ENCODE measurements around the gene HSD17B2.
"Not testable (repeated sequence)": the region's sequence is repeated elsewhere in the genome, so short reads cannot be mapped to it uniquely, and the experiment has no call there.

HSD17B2 gene, protein sequence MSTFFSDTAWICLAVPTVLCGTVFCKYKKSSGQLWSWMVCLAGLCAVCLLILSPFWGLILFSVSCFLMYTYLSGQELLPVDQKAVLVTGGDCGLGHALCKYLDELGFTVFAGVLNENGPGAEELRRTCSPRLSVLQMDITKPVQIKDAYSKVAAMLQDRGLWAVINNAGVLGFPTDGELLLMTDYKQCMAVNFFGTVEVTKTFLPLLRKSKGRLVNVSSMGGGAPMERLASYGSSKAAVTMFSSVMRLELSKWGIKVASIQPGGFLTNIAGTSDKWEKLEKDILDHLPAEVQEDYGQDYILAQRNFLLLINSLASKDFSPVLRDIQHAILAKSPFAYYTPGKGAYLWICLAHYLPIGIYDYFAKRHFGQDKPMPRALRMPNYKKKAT

GRCh38 chr16:82034981-82035612 lies at the start of gene HSD17B2:
Gene HSD17B2, plus strand, starts transcription at chr16:82035253. Its CDS starts 172 bp downstream, at chr16:82035425.
- FAIRE-seq = no peak

GRCh38 chr16:81987121-81987520 lies 47.9 kb upstream of the HSD17B2 start:
- no peak for FAIRE-seq

GRCh38 chr16:81987706-81988105 lies 47.3 kb upstream of the HSD17B2 start:
- no peak for FAIRE-seq

GRCh38 chr16:81992859-81993258 lies 42.2 kb upstream of the HSD17B2 start:
- FAIRE-seq = no peak

- no peak for FAIRE-seq
Observed at GRCh38 chr16:81994485-81994884, 40.6 kb upstream of the HSD17B2 start.

DNA sequence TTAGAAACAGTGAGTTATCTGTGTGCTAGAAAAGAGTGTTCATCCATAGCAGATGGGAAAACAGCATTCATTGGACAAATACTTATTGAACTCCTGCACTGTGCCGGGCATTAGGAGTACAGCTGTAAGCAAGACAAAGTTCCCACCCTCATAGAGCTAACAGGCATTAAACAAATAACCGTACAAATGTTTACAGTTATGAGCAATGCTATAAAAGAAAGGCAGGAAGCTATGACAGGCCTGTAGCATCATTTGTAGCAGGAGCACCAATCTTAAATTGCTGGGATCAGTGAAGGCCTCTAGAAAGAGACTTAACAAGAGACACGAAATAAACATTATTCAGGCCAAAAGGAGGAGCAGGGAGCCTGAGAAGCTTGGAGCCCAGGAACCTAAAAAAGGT lies 39.4 kb upstream of the HSD17B2 start:
- no peak for FAIRE-seq

- FAIRE-seq = no peak
Observed at GRCh38 chr16:81996664-81997509, 38.2 kb upstream of the HSD17B2 start.

GRCh38 chr16:81997738-81998137 lies 37.3 kb upstream of the HSD17B2 start:
- FAIRE-seq = no peak

- no peak for FAIRE-seq
Observed at GRCh38 chr16:82002831-82003230, 32.2 kb upstream of the HSD17B2 start.

- no peak for FAIRE-seq
Observed at GRCh38 chr16:82004601-82005000, 30.5 kb upstream of the HSD17B2 start.

DNA sequence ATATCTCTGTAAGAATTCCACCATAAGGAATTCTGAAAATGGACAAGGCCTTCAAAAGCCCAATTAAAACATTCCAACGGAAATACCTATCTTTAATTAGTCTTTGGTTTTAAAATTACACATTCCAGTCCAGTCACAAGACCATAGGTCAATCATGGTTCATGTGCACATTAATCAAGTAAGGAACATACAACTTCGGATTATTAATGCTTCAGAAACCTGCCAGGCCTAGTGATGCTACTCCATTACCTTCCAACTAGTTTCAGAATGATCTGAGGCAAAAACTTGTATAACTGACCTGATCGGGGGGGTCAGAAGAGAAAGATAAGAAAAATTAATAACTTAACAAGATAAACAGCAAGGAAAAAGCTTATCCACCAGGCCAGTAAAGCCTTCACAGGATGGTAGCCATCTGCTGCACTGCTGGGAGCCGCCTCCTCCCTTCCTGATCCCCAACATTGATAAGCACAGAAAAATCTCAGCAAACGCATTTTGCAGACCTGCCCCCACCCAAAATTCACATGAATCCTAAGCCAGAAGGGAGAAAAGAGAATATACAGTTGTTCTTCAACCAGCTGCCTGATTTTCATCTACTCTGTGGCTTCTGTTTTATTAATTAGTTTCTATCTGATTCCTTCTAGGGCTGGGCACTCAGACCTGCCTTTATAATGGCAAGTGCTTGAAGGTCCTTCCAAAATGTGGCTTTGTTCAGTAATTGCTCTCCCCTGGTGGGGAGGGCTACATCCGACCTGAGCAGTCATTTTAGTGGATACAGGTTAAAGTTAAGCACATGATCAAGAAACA lies 29.8 kb upstream of the HSD17B2 start:
- no peak for FAIRE-seq

DNA sequence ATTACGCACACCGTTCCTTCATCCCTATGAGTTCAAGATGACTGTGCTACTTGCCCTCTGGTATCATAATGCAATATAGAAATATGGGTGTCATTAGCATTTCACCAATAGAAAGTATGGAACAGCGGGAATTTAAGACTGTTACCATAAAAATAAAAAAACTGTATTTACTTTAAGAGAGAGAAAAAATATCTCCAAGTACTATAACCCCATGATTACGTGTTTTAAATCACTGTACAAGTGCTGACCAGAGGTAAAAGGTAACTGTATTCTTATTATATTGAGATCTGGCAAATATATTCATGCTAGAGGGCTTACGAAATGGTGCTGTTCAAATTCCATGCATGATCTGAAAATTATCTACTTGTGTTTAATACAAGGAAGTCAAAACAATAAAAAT lies 29.0 kb upstream of the HSD17B2 start:
- FAIRE-seq = no peak

- FAIRE-seq = no peak
Observed at GRCh38 chr16:82007189-82007588, 27.9 kb upstream of the HSD17B2 start.

DNA sequence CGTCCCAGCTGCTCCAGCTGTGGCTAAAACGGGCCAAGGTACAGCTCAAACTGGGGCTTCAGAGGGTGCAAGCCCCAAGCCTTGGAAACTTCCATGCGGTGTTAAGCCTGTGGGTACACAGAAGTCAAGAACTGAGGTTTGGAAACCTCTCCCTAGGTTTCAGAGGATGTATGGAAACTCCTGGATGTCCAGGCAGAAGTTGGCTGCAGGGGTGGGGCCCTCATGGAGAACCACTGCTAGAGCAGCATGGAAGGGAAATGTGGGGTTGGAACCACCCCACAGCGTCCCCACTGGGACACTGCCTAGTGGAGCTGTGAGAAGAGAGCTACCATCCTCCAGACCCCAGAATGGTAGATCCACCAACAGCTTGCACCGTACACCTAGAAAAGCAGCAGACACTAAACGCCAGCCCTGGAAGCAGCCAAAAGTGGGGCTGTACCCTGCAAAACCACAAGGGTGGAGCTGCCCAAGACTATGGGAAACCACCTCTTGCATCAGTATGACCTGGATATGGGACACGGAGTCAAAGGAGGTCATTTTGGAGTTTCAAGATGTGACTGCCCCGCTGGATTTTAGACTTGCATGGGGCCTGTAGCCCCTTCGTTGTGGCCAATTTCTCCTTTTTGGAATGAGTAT lies 26.0 kb upstream of the HSD17B2 start:
- no peak for FAIRE-seq

GRCh38 chr16:82009789-82010188 lies 25.3 kb upstream of the HSD17B2 start:
- FAIRE-seq = not testable (repeated sequence)

DNA sequence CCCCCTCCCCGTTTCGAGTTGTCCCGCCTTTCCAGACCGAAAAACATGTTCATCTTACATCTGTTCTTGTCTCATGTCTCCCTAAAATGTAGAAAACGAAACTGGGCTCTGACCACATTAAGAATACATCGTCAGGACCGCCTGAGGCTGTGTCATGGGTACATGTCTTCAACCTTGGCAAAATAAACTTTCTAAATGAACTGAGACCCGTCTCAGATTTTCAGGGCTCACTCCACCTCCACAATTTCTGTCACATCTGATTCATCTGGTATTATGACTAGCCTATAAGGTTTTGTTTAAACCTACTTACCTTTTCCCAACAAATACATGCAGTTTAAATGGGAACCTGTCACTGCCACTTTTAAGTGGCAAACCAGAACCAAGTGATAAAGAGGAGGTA lies 24.4 kb upstream of the HSD17B2 start:
- no peak for FAIRE-seq

DNA sequence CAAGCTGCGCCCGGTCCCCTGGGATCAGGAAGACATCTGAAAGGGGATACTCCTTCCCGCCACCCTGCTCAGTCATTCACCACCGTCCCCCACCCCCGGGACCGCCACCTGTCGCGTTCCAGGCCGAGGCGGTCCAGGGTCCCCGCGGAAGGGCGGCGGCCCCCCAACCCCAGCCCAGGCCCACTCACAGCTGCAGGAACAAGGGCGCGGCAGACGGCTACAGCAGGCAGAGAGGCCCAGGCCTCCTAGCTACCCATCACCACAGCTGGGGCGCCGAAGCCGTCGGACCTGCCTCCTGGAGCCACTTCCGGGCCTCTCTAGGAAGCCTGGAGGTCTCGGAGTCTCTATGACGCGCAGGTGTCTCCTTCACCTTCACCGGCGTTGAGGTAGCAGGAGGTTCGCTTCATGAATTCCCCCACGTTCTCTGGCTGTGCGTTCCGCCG lies 23.8 kb upstream of the HSD17B2 start, which contains the start of gene SDR42E1:
SDR42E1 (minus strand) TSS at position 272 of the 443 bp plus-strand sequence. CDS start 10,612 bp downstream, outside the sequence.
- FAIRE-seq = no peak

GRCh38 chr16:82013139-82013538 lies 21.9 kb upstream of the HSD17B2 start:
- no peak for FAIRE-seq

- no peak for FAIRE-seq
Observed at GRCh38 chr16:82016263-82016662, 18.8 kb upstream of the HSD17B2 start.

GRCh38 chr16:82016964-82017363 lies 18.1 kb upstream of the HSD17B2 start:
- FAIRE-seq = no peak

DNA sequence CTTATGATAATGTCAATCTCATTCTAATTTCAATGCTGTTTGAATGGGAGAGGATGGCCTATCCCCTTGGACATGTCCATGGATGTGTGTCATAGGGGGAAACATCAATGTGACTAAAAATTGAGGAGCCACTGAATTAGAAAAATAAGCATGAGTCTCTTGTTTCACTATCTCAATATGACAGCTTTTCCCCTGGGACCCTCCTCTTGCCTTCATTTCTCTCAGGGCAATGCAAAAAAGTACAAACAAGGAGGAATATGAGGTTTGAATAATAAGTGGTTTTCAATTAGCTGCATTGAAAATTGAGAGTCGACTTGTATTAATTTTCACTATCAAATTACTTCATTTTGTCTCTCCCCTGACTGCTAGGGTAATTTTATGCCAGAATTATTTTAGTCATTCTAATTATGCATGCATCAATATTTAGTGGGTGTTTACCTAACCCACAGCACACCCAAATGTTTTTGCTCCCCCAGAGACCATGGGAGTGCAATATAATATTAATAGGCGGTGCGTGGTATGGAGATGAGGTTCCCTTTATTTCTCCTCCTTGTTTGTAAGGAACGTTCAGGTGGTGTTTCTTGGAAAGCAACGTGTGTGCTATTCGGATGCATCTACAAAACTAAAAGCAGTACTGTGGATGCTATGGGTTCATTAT lies 17.0 kb upstream of the HSD17B2 start:
- no peak for FAIRE-seq

All from TTC549 (cell line).